Peyer's patch (tissue), 4 donors: ENCODE data around the gene BRCA2.

Source experiments
- POLR2A ChIP-seq, 2 donors: fragments of 450-650 bp; IDR thresholded peaks; one replicate each; pipeline ENCODE4 v1.5.1; 2017; ENCODE audit warnings: antibody characterized with exemption in 2 of 2, mild to moderate bottlenecking in 2 of 2, moderate library complexity in 2 of 2
- TF ChIP-seq, protein P1 (sequence below), 6 experiments: fragments of 450-650 bp in 4 of 6; fragments of 200-600 bp in 2 of 6; sonication (generic) in 1 of 6; IDR thresholded peaks; one replicate each; pipeline ENCODE4 v1.5.1; 2017 to 2019; ENCODE audit warnings: antibody characterized with exemption in 6 of 6, mild to moderate bottlenecking in 3 of 6, moderate library complexity in 1 of 6

DNA sequence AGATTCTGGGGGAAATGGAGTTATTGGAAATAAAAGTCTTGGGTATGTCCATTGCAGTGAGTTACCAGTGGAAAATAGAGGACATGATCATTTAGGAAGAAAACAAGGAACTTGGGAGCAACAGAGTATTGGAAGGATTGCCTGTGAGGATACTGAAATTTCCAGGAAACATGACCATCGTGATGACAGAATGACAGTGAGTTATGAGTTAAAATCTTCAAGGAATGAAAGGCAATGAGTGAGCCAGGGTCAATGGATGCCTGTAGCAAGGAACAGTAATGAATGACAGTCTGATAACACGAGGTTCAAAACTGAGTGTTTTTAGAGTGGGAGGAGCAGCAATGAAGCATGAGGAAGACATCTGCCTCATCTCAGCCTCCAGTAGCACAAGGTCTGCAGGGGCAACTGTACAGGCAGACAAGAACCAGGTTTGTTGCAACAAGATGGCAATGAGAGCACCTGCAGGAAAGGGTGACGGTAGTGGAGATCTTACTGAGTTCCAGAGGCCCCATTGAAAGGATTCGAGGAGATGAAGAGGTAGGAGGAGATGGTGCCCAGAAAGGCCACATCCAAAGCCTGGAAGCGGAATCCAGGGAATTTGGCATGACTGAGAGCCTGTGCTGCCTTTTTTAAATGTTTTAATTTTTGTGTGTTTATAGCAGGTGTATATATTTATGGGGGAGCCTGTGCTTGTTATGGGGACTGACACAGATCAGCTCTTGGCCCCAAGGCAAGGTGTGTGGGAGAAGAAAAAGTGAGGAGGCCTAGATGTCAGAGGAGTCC lies 68.7 kb downstream of the BRCA2 start:
- TF ChIP-seq, protein P1, sequence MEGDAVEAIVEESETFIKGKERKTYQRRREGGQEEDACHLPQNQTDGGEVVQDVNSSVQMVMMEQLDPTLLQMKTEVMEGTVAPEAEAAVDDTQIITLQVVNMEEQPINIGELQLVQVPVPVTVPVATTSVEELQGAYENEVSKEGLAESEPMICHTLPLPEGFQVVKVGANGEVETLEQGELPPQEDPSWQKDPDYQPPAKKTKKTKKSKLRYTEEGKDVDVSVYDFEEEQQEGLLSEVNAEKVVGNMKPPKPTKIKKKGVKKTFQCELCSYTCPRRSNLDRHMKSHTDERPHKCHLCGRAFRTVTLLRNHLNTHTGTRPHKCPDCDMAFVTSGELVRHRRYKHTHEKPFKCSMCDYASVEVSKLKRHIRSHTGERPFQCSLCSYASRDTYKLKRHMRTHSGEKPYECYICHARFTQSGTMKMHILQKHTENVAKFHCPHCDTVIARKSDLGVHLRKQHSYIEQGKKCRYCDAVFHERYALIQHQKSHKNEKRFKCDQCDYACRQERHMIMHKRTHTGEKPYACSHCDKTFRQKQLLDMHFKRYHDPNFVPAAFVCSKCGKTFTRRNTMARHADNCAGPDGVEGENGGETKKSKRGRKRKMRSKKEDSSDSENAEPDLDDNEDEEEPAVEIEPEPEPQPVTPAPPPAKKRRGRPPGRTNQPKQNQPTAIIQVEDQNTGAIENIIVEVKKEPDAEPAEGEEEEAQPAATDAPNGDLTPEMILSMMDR (IDR thresholded peaks at IDR 0.05), result no peak
- TF ChIP-seq POLR2A (IDR thresholded peaks at IDR 0.05), result no peak
